ENCODE results near the gene DLL1. TPM values are rescaled to one million over a fixed set of nuclear protein-coding genes. Genes with fewer than 3 reads are reported as not detected.
A peak's percentile ranks its signal among the peaks of the same experiment; 100 is the strongest.

Gene DLL1
- total RNA-seq, 1 experiment from 2014 or later, result 2.8 TPM

DNA sequence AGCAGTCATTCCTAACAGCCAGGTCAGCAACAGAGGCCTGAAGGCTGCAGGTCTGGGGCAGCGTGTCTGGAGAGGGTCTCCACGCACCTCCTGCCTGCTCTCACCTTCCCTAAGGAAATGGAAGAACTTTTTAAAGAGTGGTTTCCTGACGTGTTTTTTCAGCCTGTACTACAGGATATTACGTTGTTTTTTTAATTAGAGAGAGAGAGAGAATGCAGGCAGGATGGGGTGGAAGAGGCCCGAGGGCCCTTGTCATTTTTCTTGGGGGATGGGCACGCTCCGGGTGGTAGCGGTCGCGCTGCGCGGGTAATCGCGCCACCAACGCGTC is 2.1 kb downstream of the DLL1 start:
- H3K4me3 Mint-ChIP-seq, result peak overlapping the region; percentile 57 to 86
- Histone ChIP-seq H3K23ac (ENCODE audit: insufficient read length, low read depth, low read length) (no peak overlapping the region), H3K23me2 (ENCODE audit: insufficient read length, low read depth, low read length, poor library complexity, severe bottlenecking) (peaks cover 20% of the 10 kb centered on the region), H3K56ac (ENCODE audit: insufficient read length, low read depth, low read length) (no peak overlapping the region), H3K79me1 (ENCODE audit: insufficient read depth, low read depth, low read length, poor library complexity, severe bottlenecking) (no peaks in the 10 kb centered on the region), H3K4ac (ENCODE audit: low read depth, low read length) (no peak overlapping the region), H4K91ac (ENCODE audit: insufficient read length, low read depth, low read length) (no peak overlapping the region), H3K4me1 (ENCODE audit: insufficient read depth, low read length) (no peaks in the 10 kb centered on the region; the same call in 1 of the 2 replicates), H2AK5ac (ENCODE audit: insufficient read length, low read length) (no peak overlapping the region), H4K8ac (replicated peaks; ENCODE audit: insufficient read length, low read depth, low read length) (no peak overlapping the region), H3T11ph (ENCODE audit: low read length) (no peak overlapping the region), H3K9ac (ENCODE audit: extremely low read depth, insufficient read length, low read length) (no peak overlapping the region), H3K18ac (ENCODE audit: insufficient read length, low read depth, low read length) (no peak overlapping the region), H2BK12ac (ENCODE audit: insufficient read length, low read depth, low read length) (no peak overlapping the region), H2BK20ac (ENCODE audit: low read depth, low read length, poor library complexity, severe bottlenecking) (no peak overlapping the region), H3K14ac (ENCODE audit: insufficient read depth, low read length) (no peak overlapping the region), H4K20me1 (ENCODE audit: control insufficient read depth, insufficient read depth, insufficient read length) (no peaks in the 10 kb centered on the region), H2BK15ac (ENCODE audit: low read depth, low read length) (no peak overlapping the region), H3K27me3 (ENCODE audit: insufficient read depth, low read length) (peaks cover 52% of the 10 kb centered on the region), H2BK5ac (ENCODE audit: insufficient read length, low read length) (no peak overlapping the region), H2AFZ (ENCODE audit: low read length) (no peak overlapping the region), H3K9me3 (ENCODE audit: control insufficient read depth, low read depth, low read length) (no peaks in the 10 kb centered on the region), H3K4me2 (ENCODE audit: insufficient read depth, insufficient read length, low read length) (peak overlapping the region; percentile 66), H3K79me2 (ENCODE audit: insufficient read depth, low read length) (no peaks in the 10 kb centered on the region), H3K27ac (ENCODE audit: insufficient read length, low read depth, low read length) (no peak overlapping the region), H4K5ac (ENCODE audit: insufficient read length, low read depth, low read length) (no peak overlapping the region), H2BK120ac (ENCODE audit: low read depth, low read length, poor library complexity, severe bottlenecking) (no peak overlapping the region)
- TF ChIP-seq CTCF (conservative IDR thresholded peaks at IDR 0.05), result no peak
- peaks cover 0 to 8% of the 10 kb centered on the region in 2 experiments; a peak in 3 of 5 replicates for H3K9me3 Mint-ChIP-seq
- H3K27me3 Mint-ChIP-seq (ENCODE audit: low read depth), result peaks cover 89% of the 10 kb centered on the region
- DNase-seq, result no peak
- no CpG with 5 or more reads among the region's 16 CpGs for WGBS (ENCODE audit: extremely low coverage, insufficient read length, low lambda C conversion rate)
- H3K36me3 Mint-ChIP-seq (ENCODE audit: insufficient read depth in 1 of 3, low read depth in 3 of 3), result peaks cover 9 to 30% (median 23%) of the 10 kb centered on the region in 3 experiments
- H3K4me1 Mint-ChIP-seq, result peaks cover 41 to 55% of the 10 kb centered on the region in 2 experiments
- H3K27ac Mint-ChIP-seq, result no peak overlapping the region; a peak in 1 of 7 replicates
